Esophagus squamous epithelium (tissue), 5 donors: ENCODE data around the gene ZNF670. TPM values are rescaled to one million over a fixed set of nuclear protein-coding genes. Genes with fewer than 3 reads are reported as not detected.

Experiments used
- DNase-seq: peaks from one replicate; lab custom pipeline; 2025; lab: John Stamatoyannopoulos, UW
- H3K27ac ChIP-seq, 4 donors: fragments of 200-600 bp; sonication (generic); one replicate each; pipeline ENCODE4 v1.5.1; 2016 to 2019; ENCODE audit warnings: mild to moderate bottlenecking in 1 of 4
- H3K27me3 ChIP-seq, 4 donors: fragments of 200-600 bp; sonication (generic); 1 replicate in 3 of 4; 2 replicates in 1 of 4; pipeline versions ENCODE4 v1.5.1 to v1.6.0; 2017 to 2021; ENCODE audit warnings: antibody characterized with exemption in 1 of 4
- H3K36me3 ChIP-seq, 3 donors: fragments of 200-600 bp; sonication (generic); one replicate each; pipeline ENCODE4 v1.5.1; 2016 to 2019
- H3K4me1 ChIP-seq, 3 donors: fragments of 200-600 bp; sonication (generic); one replicate each; pipeline ENCODE4 v1.5.1; 2017 to 2019
- H3K4me3 ChIP-seq, 4 donors: fragments of 200-600 bp; sonication (generic); 1 replicate in 3 of 4; 2 replicates in 1 of 4; pipeline ENCODE4 v1.5.1; 2016 to 2019; ENCODE audit warnings: mild to moderate bottlenecking in 2 of 4, moderate library complexity in 1 of 4
- H3K9me3 ChIP-seq, 3 donors: fragments of 200-600 bp; sonication (generic); one replicate each; pipeline ENCODE4 v1.5.1; 2016 to 2019
- POLR2A ChIP-seq, 4 donors: fragments of 450-650 bp; IDR thresholded peaks; one replicate each; pipeline ENCODE4 v1.6.1; 2017; ENCODE audit warnings: antibody characterized with exemption in 4 of 4, mild to moderate bottlenecking in 4 of 4, moderate library complexity in 3 of 4
- WGBS, 2 donors: methylation state at CpG; one replicate each; pipeline ENCODE4 v1.1.5; 2018; 5-methylcytosine and 5-hydroxymethylcytosine counted together
- intact Hi-C: fragments of 100-400 bp; cut with DNase I; formaldehyde crosslinking; loops from one replicate; pipeline ENCODE4 v1.15.0; 2022
- total RNA-seq, 4 donors: library from RNA; depleted of rRNA; stranded (reverse); fragments of >200 nt; gene quantifications; one replicate each; pipeline ENCODE4 v1.1.0, GENCODE V29; 2016
- TF ChIP-seq, protein P1 (sequence below), 6 experiments: fragments of 450-650 bp in 4 of 6; fragments of 200-600 bp in 2 of 6; sonication (generic) in 2 of 6; IDR thresholded peaks; one replicate each; pipeline ENCODE4 v1.5.1; 2016 to 2019; ENCODE audit warnings: antibody characterized with exemption in 6 of 6, mild to moderate bottlenecking in 4 of 6, moderate library complexity in 4 of 6
- donor health status: DM: yes; HTN: yes; CAD: no.

ZNF670 gene
- total RNA-seq, 4 donors from 2014 or later: 0.57 to 4.0 (median 1.1) TPM

DNA sequence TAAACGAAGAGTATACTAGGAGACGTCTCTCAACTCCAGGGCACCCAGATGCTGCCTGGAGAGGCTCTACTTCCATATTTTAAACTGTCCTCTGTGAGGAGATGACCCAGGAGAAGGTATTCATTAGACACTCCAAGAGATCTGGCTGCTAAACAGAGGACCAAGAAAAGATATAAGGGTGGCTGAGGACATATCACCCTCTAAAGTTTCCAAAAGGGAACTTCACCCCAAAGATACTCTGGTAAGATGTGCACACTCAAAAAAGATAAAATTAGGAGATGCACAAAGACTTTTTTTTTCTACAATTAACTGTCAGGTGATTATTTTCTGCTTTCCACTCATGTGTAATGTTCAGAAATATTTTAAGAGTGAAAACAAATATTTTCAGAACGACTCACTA is 1.4 kb downstream of the ZNF670 start:
- Histone ChIP-seq H3K27ac (no peak overlapping the region), H3K9me3 (no peaks in the 10 kb centered on the region), H3K27me3 (no peaks in the 10 kb centered on the region), H3K4me3 (peak overlapping the region in 1 of 4 donors; percentile 75), H3K36me3 (no peaks in the 10 kb centered on the region), H3K4me1 (peaks cover 0 to 20% (median 6%) of the 10 kb centered on the region in 3 donors)
- WGBS, 2 donors: 63 to 66% methylated on average over 3 of the region's 3 CpGs
- DNase-seq: no peak
- TF ChIP-seq, protein P1, sequence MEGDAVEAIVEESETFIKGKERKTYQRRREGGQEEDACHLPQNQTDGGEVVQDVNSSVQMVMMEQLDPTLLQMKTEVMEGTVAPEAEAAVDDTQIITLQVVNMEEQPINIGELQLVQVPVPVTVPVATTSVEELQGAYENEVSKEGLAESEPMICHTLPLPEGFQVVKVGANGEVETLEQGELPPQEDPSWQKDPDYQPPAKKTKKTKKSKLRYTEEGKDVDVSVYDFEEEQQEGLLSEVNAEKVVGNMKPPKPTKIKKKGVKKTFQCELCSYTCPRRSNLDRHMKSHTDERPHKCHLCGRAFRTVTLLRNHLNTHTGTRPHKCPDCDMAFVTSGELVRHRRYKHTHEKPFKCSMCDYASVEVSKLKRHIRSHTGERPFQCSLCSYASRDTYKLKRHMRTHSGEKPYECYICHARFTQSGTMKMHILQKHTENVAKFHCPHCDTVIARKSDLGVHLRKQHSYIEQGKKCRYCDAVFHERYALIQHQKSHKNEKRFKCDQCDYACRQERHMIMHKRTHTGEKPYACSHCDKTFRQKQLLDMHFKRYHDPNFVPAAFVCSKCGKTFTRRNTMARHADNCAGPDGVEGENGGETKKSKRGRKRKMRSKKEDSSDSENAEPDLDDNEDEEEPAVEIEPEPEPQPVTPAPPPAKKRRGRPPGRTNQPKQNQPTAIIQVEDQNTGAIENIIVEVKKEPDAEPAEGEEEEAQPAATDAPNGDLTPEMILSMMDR (IDR thresholded peaks at IDR 0.05): no peak
- no peak for TF ChIP-seq POLR2A (IDR thresholded peaks at IDR 0.05)
- intact Hi-C loops: no loop called here

DNA sequence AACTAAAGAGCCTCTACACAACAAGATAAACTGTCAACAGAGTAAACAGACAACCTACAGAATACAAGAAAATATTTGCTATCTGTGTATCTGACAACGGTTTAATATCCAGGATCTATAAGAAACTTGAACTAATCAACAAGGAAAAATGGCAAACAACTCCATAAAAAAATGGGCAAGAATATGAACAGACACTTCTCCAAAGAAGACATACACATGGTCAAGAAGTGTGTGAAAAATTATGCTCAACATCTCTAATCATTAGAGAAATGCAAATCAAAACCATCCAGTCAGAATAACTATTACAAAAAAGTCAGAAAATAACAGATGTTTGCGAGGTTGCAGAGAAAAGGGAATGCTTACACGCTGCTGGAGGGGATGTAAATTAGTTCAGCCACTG is 8.0 kb downstream of the ZNF670 start:
- no peaks in the 10 kb centered on the region for H3K27me3 ChIP-seq
- intact Hi-C loops: no loop called here
- no peak overlapping the region for H3K4me3 ChIP-seq
- TF ChIP-seq, protein P1 (IDR thresholded peaks at IDR 0.05): no peak
- TF ChIP-seq POLR2A (IDR thresholded peaks at IDR 0.05): no peak
- H3K4me1 ChIP-seq: no peaks in the 10 kb centered on the region
- peaks cover 0 to 23% (median 2%) of the 10 kb centered on the region in 3 donors for H3K9me3 ChIP-seq
- DNase-seq: no peak
- WGBS, 2 donors: 87 to 88% methylated on average over 3 of the region's 3 CpGs
- no peaks in the 10 kb centered on the region for H3K36me3 ChIP-seq
- no peak overlapping the region for H3K27ac ChIP-seq

DNA sequence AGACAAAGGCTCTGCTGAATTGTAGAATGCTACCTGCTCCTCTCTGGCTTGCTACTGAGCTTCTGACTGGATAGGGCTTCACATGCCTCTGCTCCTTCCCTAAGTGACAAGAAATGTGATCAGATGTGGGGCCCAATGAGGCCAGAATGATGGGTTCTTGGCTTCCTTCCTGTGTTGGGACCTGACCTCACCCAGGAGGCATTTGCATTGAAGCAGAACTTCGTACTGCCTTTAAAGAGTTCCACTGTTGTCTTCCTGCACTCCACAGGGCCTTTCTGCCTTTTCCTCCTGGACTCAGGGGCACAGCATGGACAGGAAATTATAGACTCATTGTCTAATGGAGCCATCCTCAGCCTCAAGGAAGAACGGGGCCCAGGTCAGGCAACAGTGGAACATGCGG is 14.3 kb downstream of the ZNF670 start:
- Histone ChIP-seq H3K9me3 (peaks cover 0 to 40% (median 0%) of the 10 kb centered on the region in 3 donors), H3K27ac (no peak overlapping the region), H3K4me3 (no peak overlapping the region), H3K4me1 (no peaks in the 10 kb centered on the region), H3K27me3 (no peaks in the 10 kb centered on the region), H3K36me3 (peaks cover 0 to 5% (median 0%) of the 10 kb centered on the region in 3 donors)
- intact Hi-C loops: no loop called here
- 82 to 90% methylated on average over 3 of the region's 3 CpGs for WGBS, 2 donors
- TF ChIP-seq, protein P1 (IDR thresholded peaks at IDR 0.05): no peak
- TF ChIP-seq POLR2A (IDR thresholded peaks at IDR 0.05): no peak
- DNase-seq: no peak

DNA sequence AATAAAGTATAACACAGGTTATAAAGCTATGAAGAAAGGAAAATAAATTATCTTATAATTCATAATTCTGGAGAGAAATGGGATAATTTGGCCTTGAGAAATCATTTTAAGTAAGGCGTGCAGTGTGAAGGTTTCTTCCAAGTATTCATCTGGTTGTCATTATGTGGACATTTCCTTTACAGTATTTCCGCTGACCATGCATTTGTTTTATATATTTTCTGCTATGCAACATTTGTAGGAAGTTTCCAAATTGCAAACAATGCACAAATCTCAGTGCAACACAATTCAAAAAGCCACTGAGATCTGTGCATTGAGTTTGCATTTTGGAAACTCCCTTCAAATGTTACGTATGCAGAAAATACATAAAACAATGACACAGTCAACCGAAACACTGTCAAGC is 17.8 kb downstream of the ZNF670 start:
- no peak overlapping the region for H3K4me3 ChIP-seq
- no peak for TF ChIP-seq POLR2A (IDR thresholded peaks at IDR 0.05)
- TF ChIP-seq, protein P1 (IDR thresholded peaks at IDR 0.05): no peak
- 84 to 88% methylated on average over 4 of the region's 4 CpGs for WGBS, 2 donors
- H3K27me3 ChIP-seq: no peaks in the 10 kb centered on the region
- H3K4me1 ChIP-seq: no peaks in the 10 kb centered on the region
- peaks cover 0 to 5% (median 0%) of the 10 kb centered on the region in 3 donors for H3K36me3 ChIP-seq
- peaks cover 0 to 49% (median 13%) of the 10 kb centered on the region in 3 donors for H3K9me3 ChIP-seq
- intact Hi-C loops: no loop called here
- DNase-seq: no peak
- H3K27ac ChIP-seq: no peak overlapping the region

DNA sequence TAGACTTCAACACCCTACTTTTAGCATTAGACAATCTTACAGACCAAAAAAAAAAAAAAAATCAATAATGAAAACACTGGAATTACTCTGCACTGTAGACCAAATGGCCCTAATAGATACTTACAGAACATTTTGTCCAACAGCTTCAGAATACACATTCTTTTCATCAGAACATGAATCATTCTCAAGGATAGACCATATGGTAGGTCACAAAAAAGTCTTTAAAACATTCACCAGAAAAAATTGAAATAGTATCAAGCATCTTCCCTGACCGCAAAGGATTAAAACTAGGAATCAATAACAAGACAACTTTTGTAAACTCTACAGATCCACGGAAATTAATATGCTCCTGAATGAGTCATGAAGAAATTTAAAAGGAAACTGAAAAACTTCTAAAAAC is 22.5 kb downstream of the ZNF670 start:
- WGBS, 2 donors: 69 to 82% methylated on average over 2 of the region's 2 CpGs
- Histone ChIP-seq H3K4me1 (no peaks in the 10 kb centered on the region), H3K27ac (no peak overlapping the region), H3K27me3 (no peaks in the 10 kb centered on the region), H3K36me3 (peaks cover 0 to 5% (median 0%) of the 10 kb centered on the region in 3 donors), H3K9me3 (peaks cover 0 to 68% (median 48%) of the 10 kb centered on the region in 3 donors), H3K4me3 (no peak overlapping the region)
- no peak for DNase-seq
- no peak for TF ChIP-seq POLR2A (IDR thresholded peaks at IDR 0.05)
- TF ChIP-seq, protein P1 (IDR thresholded peaks at IDR 0.05): no peak
- intact Hi-C loops: no loop called here
